Measurements from ENCODE around the gene FIGNL2.
A peak's percentile ranks its signal among the peaks of the same experiment; 100 is the strongest.

The FIGNL2 gene

DNA sequence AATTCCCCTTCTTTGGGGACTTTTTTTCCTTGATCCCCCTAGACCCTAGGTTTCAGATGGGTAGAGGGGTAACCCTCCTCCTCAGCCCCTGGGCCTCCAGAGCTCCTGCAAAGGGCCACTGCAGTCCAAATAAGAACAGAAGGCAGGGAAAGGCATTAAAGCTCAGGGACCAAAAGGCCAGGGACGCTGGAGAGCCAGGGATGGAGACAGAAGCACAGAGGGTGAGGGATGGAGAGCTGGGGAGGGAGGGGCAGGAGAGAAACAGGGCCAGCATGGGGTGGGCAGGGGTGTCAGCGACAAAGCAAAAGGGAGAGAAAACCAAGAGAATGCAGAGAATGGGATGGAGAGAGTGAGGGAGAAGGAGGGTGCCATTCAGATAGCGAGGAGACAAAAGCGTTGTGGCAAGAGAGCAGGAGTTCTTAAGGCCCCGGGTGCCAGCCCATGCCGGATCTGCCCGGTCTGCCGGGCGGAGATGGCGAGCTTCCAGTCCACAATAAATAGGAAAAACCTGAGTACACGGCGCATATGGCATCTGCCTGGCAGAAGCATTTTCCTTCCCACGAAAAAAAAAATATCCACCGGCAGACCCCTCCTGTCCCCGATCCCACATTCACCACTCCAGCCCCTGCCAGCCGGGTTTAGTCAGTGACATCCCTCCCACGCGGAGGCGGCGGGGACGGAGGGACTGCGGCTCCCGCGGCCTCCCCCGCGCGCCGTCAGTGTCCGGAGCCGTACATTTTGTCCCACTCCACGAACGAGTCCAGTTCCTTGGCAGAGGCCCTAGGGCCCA is 28.6 kb downstream of the FIGNL2 start:
- TF ChIP-seq, protein P1, sequence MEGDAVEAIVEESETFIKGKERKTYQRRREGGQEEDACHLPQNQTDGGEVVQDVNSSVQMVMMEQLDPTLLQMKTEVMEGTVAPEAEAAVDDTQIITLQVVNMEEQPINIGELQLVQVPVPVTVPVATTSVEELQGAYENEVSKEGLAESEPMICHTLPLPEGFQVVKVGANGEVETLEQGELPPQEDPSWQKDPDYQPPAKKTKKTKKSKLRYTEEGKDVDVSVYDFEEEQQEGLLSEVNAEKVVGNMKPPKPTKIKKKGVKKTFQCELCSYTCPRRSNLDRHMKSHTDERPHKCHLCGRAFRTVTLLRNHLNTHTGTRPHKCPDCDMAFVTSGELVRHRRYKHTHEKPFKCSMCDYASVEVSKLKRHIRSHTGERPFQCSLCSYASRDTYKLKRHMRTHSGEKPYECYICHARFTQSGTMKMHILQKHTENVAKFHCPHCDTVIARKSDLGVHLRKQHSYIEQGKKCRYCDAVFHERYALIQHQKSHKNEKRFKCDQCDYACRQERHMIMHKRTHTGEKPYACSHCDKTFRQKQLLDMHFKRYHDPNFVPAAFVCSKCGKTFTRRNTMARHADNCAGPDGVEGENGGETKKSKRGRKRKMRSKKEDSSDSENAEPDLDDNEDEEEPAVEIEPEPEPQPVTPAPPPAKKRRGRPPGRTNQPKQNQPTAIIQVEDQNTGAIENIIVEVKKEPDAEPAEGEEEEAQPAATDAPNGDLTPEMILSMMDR (IDR thresholded peaks at IDR 0.05) = no peak

DNA sequence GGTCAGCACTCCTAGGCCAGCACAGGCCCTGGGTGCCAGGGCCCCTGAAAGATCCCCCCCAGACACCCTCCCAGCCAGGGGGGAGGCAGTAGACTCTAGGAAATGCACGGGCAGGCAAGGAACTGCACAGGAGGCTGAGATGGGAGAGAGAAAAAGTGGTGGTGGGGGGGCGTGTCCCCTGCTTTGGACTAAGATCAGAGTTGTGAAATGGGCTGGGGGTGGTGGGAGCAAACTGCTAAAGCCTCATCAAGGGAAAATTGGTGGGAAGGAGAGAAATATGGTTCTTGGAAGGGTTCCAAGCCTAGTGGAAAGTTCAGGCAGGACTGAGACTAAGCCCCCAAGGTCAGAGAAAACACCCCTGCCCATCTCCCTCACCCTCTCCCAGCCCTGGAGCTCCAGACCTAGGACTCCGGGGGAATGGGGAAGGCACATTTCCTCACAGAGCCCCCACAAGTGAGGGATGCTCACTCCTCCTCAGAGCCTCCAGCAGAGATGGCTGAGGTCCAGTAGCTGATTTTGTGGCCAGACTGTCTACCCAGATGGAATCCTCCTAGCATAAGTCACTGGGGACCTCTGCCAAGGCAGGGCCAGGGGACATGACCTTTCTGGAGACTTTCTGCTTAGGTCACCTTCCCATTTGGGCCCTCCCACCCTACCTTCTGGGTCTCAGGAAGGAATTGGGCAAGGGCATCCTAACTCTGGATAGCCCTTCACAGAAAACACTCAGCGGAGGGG is 29.8 kb downstream of the FIGNL2 start:
- TF ChIP-seq, protein P1 (IDR thresholded peaks at IDR 0.05) = no peak

- TF ChIP-seq, protein P1 (IDR thresholded peaks at IDR 0.05) = no peak
Observed at GRCh38 chr12:51818086-51818485, 30.4 kb downstream of the FIGNL2 start.

DNA sequence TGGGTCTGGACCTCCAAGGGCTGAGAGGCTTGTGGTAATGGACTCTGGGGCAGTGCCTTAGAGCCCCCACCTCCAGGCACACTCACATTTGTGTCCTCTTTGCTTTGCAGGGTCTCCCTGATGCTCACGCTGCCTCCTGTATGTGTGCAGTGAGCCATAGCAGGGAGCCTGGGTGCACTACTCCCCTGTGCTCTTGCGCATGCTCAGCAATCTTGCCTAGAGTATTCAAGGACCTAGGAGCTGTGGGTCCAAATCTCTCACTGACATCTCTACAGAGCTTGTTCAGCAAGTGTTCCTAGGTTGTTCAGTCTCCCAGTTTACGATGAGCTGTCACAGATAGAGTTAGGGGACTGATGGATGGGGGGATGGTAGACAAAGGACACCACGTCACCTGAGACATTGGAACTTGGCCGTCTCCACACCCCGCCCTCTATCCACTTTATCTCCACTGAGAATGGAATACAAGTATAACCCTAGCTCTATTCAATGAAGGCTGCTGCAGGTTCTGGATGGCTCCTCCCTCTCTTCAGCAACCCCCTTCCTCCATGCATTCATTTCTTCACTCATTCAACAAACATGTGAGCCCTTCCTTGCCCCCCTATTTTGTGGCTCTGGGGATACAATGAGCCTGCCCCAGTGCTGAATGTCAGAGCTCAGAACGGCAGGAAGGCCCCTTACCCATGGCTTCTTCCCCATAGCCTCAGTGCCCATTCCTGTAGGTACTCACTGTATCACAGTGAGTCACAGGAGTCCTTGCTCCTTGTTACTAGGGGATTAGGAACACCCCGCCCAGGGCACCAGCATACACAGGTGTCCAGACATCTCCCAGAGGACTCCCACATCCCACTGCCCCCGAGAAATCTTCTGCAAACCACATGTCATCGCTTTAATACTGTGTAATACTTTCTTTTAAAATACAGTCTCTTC is 31.2 kb downstream of the FIGNL2 start:
- TF ChIP-seq, protein P1 (IDR thresholded peaks at IDR 0.05) = no peak

- TF ChIP-seq, protein P1 (IDR thresholded peaks at IDR 0.05) = no peak
Observed at GRCh38 chr12:51815571-51815970, 32.9 kb downstream of the FIGNL2 start.

GRCh38 chr12:51814311-51815088 is 34.0 kb downstream of the FIGNL2 start:
- TF ChIP-seq, protein P1 (IDR thresholded peaks at IDR 0.05) = peak; percentile 43
